AG10803 (cell line): ENCODE data around the gene DLK2.

ENCODE experiments used
- DNase-seq: peaks from one replicate; pipeline ENCODE4 v3.0.0; 2010; ENCODE audit warnings: low read depth
- H3K4me3 ChIP-seq: 2 replicates; pipeline ENCODE4 v1.5.1; 2011; ENCODE audit warnings: mild to moderate bottlenecking, low read length, control low read depth
- CTCF ChIP-seq: conservative IDR thresholded peaks from 2 replicates; pipeline ENCODE4 v1.5.1; 2011; ENCODE audit warnings: mild to moderate bottlenecking, low read length, control low read depth, inconsistent platforms

DLK2 gene

GRCh38 chr6:43434001-43434840 is 21.1 kb downstream of the DLK2 start:
- DNase-seq = no peak
- H3K4me3 ChIP-seq = no peak overlapping the region
- no peak for TF ChIP-seq CTCF

- TF ChIP-seq CTCF = no peak
- H3K4me3 ChIP-seq = no peak overlapping the region
- DNase-seq = no peak
Observed at GRCh38 chr6:43433148-43433547, 22.2 kb downstream of the DLK2 start.

- no peak for DNase-seq
- H3K4me3 ChIP-seq = no peak overlapping the region
- no peak for TF ChIP-seq CTCF
Observed at GRCh38 chr6:43432009-43432945, 23.1 kb downstream of the DLK2 start.

- H3K4me3 ChIP-seq = peak overlapping the region; percentile 99
- DNase-seq = no peak
- no peak for TF ChIP-seq CTCF
Observed at GRCh38 chr6:43428874-43429273, 26.5 kb downstream of the DLK2 start.

- peak overlapping the region; percentile 99 for H3K4me3 ChIP-seq
- TF ChIP-seq CTCF = no peak
- DNase-seq = no peak
Observed at GRCh38 chr6:43428112-43428570, 27.2 kb downstream of the DLK2 start.

- DNase-seq = peak; percentile 92
- TF ChIP-seq CTCF = peak; percentile 45
Observed at GRCh38 chr6:43427406-43428111, 27.8 kb downstream of the DLK2 start, which contains the start of gene ABCC10. TSS of gene ABCC10 (plus strand) at chr6:43427541. CDS start at chr6:43427979, 438 bp downstream.

More at GRCh38 chr6:43427406-43428111, 27.8 kb downstream of the DLK2 start, which contains the start of gene ABCC10:
- H3K4me3 ChIP-seq = peak within 1 kb of the TSS; percentile 99
